Measurements from ENCODE around the gene ZBTB7C.

Gene ZBTB7C

GRCh38 chr18:48216639-48217257, 192.4 kb downstream of the ZBTB7C start:
- Histone ChIP-seq H3K36me3 (ENCODE audit: low read length) (no peaks in the 10 kb centered on the region), H3K27ac (ENCODE audit: low read depth, low read length) (no peak overlapping the region), H3K4me2 (ENCODE audit: low read depth, low read length, poor library complexity, severe bottlenecking) (no peak overlapping the region), H3K9ac (ENCODE audit: low read length) (no peak overlapping the region), H3F3A (ENCODE audit: insufficient read depth) (no peaks in the 10 kb centered on the region), H3K27me3 (ENCODE audit: low read length) (no peaks in the 10 kb centered on the region), H3K4me3 (ENCODE audit: insufficient read depth, low read length, poor library complexity, severe bottlenecking) (no peak overlapping the region), H3K9me2 (replicated peaks; ENCODE audit: insufficient read depth, low read length) (no peaks in the 10 kb centered on the region), H3K9me3 (ENCODE audit: insufficient read depth, low read length) (no peaks in the 10 kb centered on the region), H4K20me1 (ENCODE audit: low read depth, low read length) (no peaks in the 10 kb centered on the region), H2AFZ (ENCODE audit: low read depth, low read length, severe bottlenecking) (no peak overlapping the region), H3K79me2 (ENCODE audit: insufficient read depth, low read length) (no peaks in the 10 kb centered on the region)
- TF ChIP-seq CTCF (IDR thresholded peaks at IDR 0.05; ENCODE audit: insufficient read depth, low read length, poor library complexity, severe bottlenecking) (no peak), EZH2phosphoT487 (conservative IDR thresholded peaks at IDR 0.05; ENCODE audit: low read length) (no peak)

- H3K36me3 ChIP-seq (ENCODE audit: low read length): no peaks in the 10 kb centered on the region
- TF ChIP-seq EZH2phosphoT487 (conservative IDR thresholded peaks at IDR 0.05; ENCODE audit: low read length) (no peak), CTCF (IDR thresholded peaks at IDR 0.05; ENCODE audit: insufficient read depth, low read length, poor library complexity, severe bottlenecking) (no peak)
- H3K4me3 ChIP-seq (ENCODE audit: insufficient read depth, low read length, poor library complexity, severe bottlenecking): no peak overlapping the region
- no peaks in the 10 kb centered on the region for H3F3A ChIP-seq (ENCODE audit: insufficient read depth)
- H3K9me3 ChIP-seq (ENCODE audit: insufficient read depth, low read length): no peaks in the 10 kb centered on the region
- no peaks in the 10 kb centered on the region for H3K27me3 ChIP-seq (ENCODE audit: low read length)
- no peaks in the 10 kb centered on the region for H3K79me2 ChIP-seq (ENCODE audit: insufficient read depth, low read length)
- no peak overlapping the region for H3K27ac ChIP-seq (ENCODE audit: low read depth, low read length)
- H2AFZ ChIP-seq (ENCODE audit: low read depth, low read length, severe bottlenecking): no peak overlapping the region
- no peak overlapping the region for H3K9ac ChIP-seq (ENCODE audit: low read length)
- H3K4me2 ChIP-seq (ENCODE audit: low read depth, low read length, poor library complexity, severe bottlenecking): no peak overlapping the region
- no peaks in the 10 kb centered on the region for H3K9me2 ChIP-seq (replicated peaks; ENCODE audit: insufficient read depth, low read length)
- no peaks in the 10 kb centered on the region for H4K20me1 ChIP-seq (ENCODE audit: low read depth, low read length)
These were observed 193.1 kb downstream of the ZBTB7C start for GRCh38 chr18:48215876-48216638.

- Histone ChIP-seq H3K79me2 (ENCODE audit: insufficient read depth, low read length) (no peaks in the 10 kb centered on the region), H3K9me3 (ENCODE audit: insufficient read depth, low read length) (no peaks in the 10 kb centered on the region), H3K9ac (ENCODE audit: low read length) (no peak overlapping the region), H3K4me3 (ENCODE audit: insufficient read depth, low read length, poor library complexity, severe bottlenecking) (no peak overlapping the region), H3K27me3 (ENCODE audit: low read length) (no peaks in the 10 kb centered on the region), H3K27ac (ENCODE audit: low read depth, low read length) (no peak overlapping the region), H2AFZ (ENCODE audit: low read depth, low read length, severe bottlenecking) (no peak overlapping the region), H3K4me2 (ENCODE audit: low read depth, low read length, poor library complexity, severe bottlenecking) (no peak overlapping the region), H4K20me1 (ENCODE audit: low read depth, low read length) (no peaks in the 10 kb centered on the region), H3F3A (ENCODE audit: insufficient read depth) (no peaks in the 10 kb centered on the region), H3K9me2 (replicated peaks; ENCODE audit: insufficient read depth, low read length) (no peaks in the 10 kb centered on the region), H3K36me3 (ENCODE audit: low read length) (no peaks in the 10 kb centered on the region)
- TF ChIP-seq CTCF (IDR thresholded peaks at IDR 0.05; ENCODE audit: insufficient read depth, low read length, poor library complexity, severe bottlenecking) (no peak), EZH2phosphoT487 (conservative IDR thresholded peaks at IDR 0.05; ENCODE audit: low read length) (no peak)
These were observed 195.4 kb downstream of the ZBTB7C start for GRCh38 chr18:48213791-48214190.

Data from SU-DHL-6 (cell line).